AG09309 (cell line): ENCODE measurements around the gene TAF3.
A peak's percentile ranks its signal among the peaks of the same experiment; 100 is the strongest.

Source experiments
- DNase-seq: peaks from one replicate; pipeline ENCODE4 v3.0.0-alpha.2; 2010; ENCODE audit warnings: low read depth
- H3K4me3 ChIP-seq: 2 replicates; pipeline ENCODE4 v1.5.1; 2011; ENCODE audit warnings: mild to moderate bottlenecking, low read depth, low read length, moderate library complexity; ENCODE audit not compliant: control insufficient read depth
- CTCF ChIP-seq: IDR thresholded peaks from 2 replicates; pipeline ENCODE4 v1.5.1; 2011; ENCODE audit warnings: mild to moderate bottlenecking, low read depth, low read length, inconsistent platforms; ENCODE audit not compliant: insufficient read depth, control insufficient read depth; ENCODE audit errors: missing control alignments

The TAF3 gene

DNA sequence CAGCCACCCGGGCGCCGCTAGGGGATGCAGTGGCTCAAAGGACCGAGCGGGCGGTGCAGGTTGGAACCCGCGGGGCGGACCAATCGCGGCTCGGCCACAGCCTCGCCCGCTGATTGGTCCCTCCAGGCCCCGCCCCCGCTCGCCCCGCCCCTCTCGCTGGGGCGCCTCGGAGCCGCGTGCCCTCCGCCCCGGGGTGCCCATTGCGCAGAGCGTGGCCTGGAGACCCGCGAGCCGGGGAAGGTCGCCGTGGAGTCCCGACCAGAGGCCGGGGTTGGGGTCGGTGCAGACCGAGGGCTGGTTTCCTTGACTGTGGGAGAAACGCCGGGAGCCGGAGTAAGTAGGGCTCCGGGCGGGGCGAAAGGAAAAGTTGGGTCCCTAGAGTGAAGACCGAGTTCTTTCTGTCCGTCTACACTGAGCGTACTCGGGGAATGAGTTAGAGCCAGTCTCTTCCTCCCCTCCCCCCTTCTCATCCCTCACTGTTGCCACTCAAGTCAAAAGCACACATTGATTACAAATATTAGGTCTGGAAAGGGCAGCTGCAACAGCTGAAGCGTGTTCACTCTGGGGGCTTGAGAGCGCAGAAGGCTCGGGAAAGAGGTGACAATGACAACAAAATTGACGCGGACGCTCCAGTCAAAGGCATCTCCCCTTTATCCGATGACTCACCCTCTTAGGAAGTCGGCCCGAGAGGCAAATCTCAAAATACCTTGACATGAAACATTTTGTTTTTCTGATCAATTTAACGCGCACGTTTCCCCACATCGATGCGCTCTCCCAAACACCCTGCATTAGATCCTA lies 235.3 kb downstream of the TAF3 start:
- peak; percentile 81 for TF ChIP-seq CTCF
- DNase-seq = peak; percentile 21
- peak overlapping the region; percentile 51 for H3K4me3 ChIP-seq

DNA sequence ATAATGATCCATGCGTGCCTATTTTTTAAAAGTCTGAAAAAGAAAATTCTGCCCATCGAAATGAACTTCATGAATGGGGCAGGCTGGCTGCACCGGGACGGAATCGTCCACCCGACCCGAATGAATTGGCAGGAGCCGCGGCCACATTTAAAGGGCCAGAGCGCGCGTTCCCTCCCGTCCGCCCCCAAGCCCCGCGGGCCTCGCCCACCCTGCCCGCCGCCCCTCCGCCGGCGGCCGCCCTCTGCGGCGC lies 235.9 kb downstream of the TAF3 start:
- H3K4me3 ChIP-seq = peak overlapping the region; percentile 51
- DNase-seq = no peak
- no peak for TF ChIP-seq CTCF

- no peak for DNase-seq
- peak within 1 kb of the TSS; percentile 51 for H3K4me3 ChIP-seq
- no peak for TF ChIP-seq CTCF
Measured at GRCh38 chr10:8054494-8055407, 236.4 kb downstream of the TAF3 start, which contains the start of gene GATA3. Gene GATA3, plus strand, starts transcription at chr10:8054688. Its CDS starts 968 bp downstream, at chr10:8055656.

DNA sequence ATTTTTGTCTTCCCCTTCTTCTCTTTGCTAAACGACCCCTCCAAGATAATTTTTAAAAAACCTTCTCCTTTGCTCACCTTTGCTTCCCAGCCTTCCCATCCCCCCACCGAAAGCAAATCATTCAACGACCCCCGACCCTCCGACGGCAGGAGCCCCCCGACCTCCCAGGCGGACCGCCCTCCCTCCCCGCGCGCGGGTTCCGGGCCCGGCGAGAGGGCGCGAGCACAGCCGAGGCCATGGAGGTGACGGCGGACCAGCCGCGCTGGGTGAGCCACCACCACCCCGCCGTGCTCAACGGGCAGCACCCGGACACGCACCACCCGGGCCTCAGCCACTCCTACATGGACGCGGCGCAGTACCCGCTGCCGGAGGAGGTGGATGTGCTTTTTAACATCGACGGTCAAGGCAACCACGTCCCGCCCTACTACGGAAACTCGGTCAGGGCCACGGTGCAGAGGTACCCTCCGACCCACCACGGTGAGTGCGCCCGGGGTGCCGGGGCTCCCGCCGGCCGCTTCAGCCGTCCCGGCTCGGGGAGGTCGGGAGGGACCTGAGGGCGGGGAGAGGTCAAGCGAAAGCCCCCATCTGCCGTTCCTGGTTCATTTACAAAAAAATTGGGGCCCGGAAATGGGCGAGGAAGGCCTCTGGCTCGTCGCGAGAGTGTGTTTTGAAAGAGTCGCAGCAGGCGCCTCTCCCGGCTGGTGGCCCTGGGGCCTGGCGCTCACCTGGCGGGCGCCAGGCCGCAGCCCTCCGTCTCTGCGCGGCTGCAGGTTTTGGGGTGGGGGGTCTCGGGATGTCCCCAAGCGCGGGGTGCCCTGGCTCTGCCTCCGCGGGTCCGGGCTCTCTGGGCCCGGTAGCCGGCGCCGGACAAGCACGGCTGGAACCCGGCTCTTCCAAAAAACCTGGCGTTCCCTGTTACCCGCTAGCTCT lies 237.4 kb downstream of the TAF3 start:
- TF ChIP-seq CTCF = no peak
- no peak overlapping the region; the same call in 1 of the 2 replicates for H3K4me3 ChIP-seq
- DNase-seq = no peak

DNA sequence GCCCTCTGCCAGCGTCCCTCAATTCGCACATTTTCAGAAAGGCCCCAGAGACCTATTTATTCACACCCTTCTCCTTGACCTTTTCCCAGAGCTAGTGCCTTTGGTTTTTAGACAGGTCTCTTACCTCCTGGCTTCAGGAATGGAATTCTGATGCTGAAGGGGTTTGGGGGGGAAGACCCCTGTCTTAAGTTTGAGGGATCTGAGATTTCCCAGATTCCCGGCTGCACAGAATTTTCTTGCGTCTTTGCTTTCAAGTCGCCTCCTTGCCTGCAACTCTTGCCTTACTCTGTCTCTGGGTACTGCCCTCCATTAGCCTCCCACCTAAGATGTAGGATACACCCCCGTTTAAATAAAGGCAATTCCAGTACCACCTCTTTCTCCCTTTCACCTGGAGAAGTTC lies 238.1 kb downstream of the TAF3 start:
- no peak for DNase-seq
- H3K4me3 ChIP-seq = no peak overlapping the region
- TF ChIP-seq CTCF = no peak

GRCh38 chr10:8056871-8057331 lies 238.6 kb downstream of the TAF3 start:
- no peak overlapping the region for H3K4me3 ChIP-seq
- TF ChIP-seq CTCF = no peak
- DNase-seq = no peak
